ENCODE measurements around the gene SLC7A9.

GRCh38 chr19:32917616-32917996 lies 48.0 kb upstream of the SLC7A9 start:
- TF ChIP-seq CTCF (conservative IDR thresholded peaks at IDR 0.05 in 1 of 2, IDR thresholded peaks at IDR 0.05 in 1 of 2; ENCODE audit: low read depth in 1 of 2, low read length in 2 of 2) = no peak
- no peak for TF ChIP-seq EZH2 (IDR thresholded peaks at IDR 0.05; ENCODE audit: low read length, missing control alignments)
